Left ventricle myocardium inferior (tissue), 1 donor: ENCODE measurements around the gene IL1RL1. TPM values are rescaled to one million over a fixed set of nuclear protein-coding genes. Genes with fewer than 3 reads are reported as not detected.

ENCODE experiments used
- DNase-seq: peaks from one replicate; pipeline ENCODE4 v3.0.0-alpha.2; 2020
- H3K27ac ChIP-seq: fragments of 200-600 bp; replicated peaks from 2 replicates; pipeline ENCODE4 v1.8.0; 2021
- H3K27me3 ChIP-seq: fragments of 200-600 bp; 2 replicates; pipeline ENCODE4 v1.8.0; 2021; ENCODE audit warnings: low read depth
- H3K36me3 ChIP-seq: fragments of 200-600 bp; 2 replicates; pipeline ENCODE4 v1.8.0; 2021
- H3K4me1 ChIP-seq: fragments of 200-600 bp; 2 replicates; pipeline ENCODE4 v1.8.0; 2021
- H3K4me3 ChIP-seq: fragments of 200-600 bp; 2 replicates; pipeline ENCODE4 v1.8.0; 2021; ENCODE audit warnings: mild to moderate bottlenecking, moderate library complexity
- H3K9me3 ChIP-seq: fragments of 200-600 bp; replicated peaks from 2 replicates; pipeline ENCODE4 v1.8.0; 2021
- CTCF ChIP-seq: fragments of 200-600 bp; IDR thresholded peaks from 2 replicates; pipeline ENCODE4 v1.8.0; 2021; ENCODE audit warnings: antibody characterized with exemption, mild to moderate bottlenecking, borderline replicate concordance
- intact Hi-C: fragments of 100-400 bp; cut with micrococcal nuclease; formaldehyde crosslinking; loops from one replicate; pipeline ENCODE4 v1.11.0; 2022
- total RNA-seq: library from RNA; stranded (reverse); fragmentation: NEBNext Ultra II Directional; extraction: Animal tissue kit (Norgen Biotek cat#: 25700); gene quantifications from one replicate; pipeline ENCODE4 v1.2.1, GENCODE V29; 2021
- donor health status: DM: no; HTN: yes; CAD: no; lungs with severe emphysema.

The IL1RL1 gene
- total RNA-seq, 1 donor from 2014 or later, result 1.1 TPM

GRCh38 chr2:102361632-102362241 is 50.4 kb downstream of the IL1RL1 start:
- Histone ChIP-seq H3K4me1 (peaks cover under 1% of the 10 kb centered on the region), H3K36me3 (peaks cover 18% of the 10 kb centered on the region), H3K4me3 (no peak overlapping the region), H3K9me3 (peaks cover 20% of the 10 kb centered on the region), H3K27me3 (no peaks in the 10 kb centered on the region), H3K27ac (no peak overlapping the region)
- intact Hi-C loops, result no loop called here
- no peak for TF ChIP-seq CTCF
- no peak for DNase-seq

GRCh38 chr2:102365763-102366162 is 54.4 kb downstream of the IL1RL1 start:
- Histone ChIP-seq H3K9me3 (peaks cover 26% of the 10 kb centered on the region), H3K27ac (no peak overlapping the region), H3K4me1 (no peaks in the 10 kb centered on the region), H3K4me3 (no peak overlapping the region), H3K27me3 (no peaks in the 10 kb centered on the region), H3K36me3 (peaks cover 18% of the 10 kb centered on the region)
- no peak for TF ChIP-seq CTCF
- no peak for DNase-seq
- intact Hi-C loops, result no loop called here

GRCh38 chr2:102366406-102367112 is 55.2 kb downstream of the IL1RL1 start:
- Histone ChIP-seq H3K27ac (no peak overlapping the region), H3K4me3 (no peak overlapping the region), H3K9me3 (peaks cover 26% of the 10 kb centered on the region), H3K27me3 (no peaks in the 10 kb centered on the region), H3K4me1 (no peaks in the 10 kb centered on the region), H3K36me3 (peaks cover 18% of the 10 kb centered on the region)
- intact Hi-C loops, result no loop called here
- TF ChIP-seq CTCF, result no peak
- DNase-seq, result no peak

- Histone ChIP-seq H3K4me3 (no peak overlapping the region), H3K27me3 (no peaks in the 10 kb centered on the region), H3K9me3 (peaks cover 26% of the 10 kb centered on the region), H3K4me1 (no peaks in the 10 kb centered on the region), H3K27ac (no peak overlapping the region), H3K36me3 (peaks cover 18% of the 10 kb centered on the region)
- intact Hi-C loops, result no loop called here
- no peak for DNase-seq
- TF ChIP-seq CTCF, result no peak
Measured at GRCh38 chr2:102367331-102367971, 56.1 kb downstream of the IL1RL1 start.

- H3K27me3 ChIP-seq, result no peaks in the 10 kb centered on the region
- H3K27ac ChIP-seq, result no peak overlapping the region
- TF ChIP-seq CTCF, result no peak
- intact Hi-C loops, result no loop called here
- peaks cover 18% of the 10 kb centered on the region for H3K36me3 ChIP-seq
- no peak for DNase-seq
- peaks cover 26% of the 10 kb centered on the region for H3K9me3 ChIP-seq
- H3K4me1 ChIP-seq, result no peaks in the 10 kb centered on the region
- H3K4me3 ChIP-seq, result no peak overlapping the region
Measured at GRCh38 chr2:102368461-102369109, 57.2 kb downstream of the IL1RL1 start.
